AG08395 (cell line): ENCODE results near the gene SGCE.

ENCODE experiments used
- DNase-seq: peaks from one replicate; pipeline ENCODE4 v3.0.0; 2012; ENCODE audit warnings: mixed read lengths, low spot score

Gene SGCE

DNA sequence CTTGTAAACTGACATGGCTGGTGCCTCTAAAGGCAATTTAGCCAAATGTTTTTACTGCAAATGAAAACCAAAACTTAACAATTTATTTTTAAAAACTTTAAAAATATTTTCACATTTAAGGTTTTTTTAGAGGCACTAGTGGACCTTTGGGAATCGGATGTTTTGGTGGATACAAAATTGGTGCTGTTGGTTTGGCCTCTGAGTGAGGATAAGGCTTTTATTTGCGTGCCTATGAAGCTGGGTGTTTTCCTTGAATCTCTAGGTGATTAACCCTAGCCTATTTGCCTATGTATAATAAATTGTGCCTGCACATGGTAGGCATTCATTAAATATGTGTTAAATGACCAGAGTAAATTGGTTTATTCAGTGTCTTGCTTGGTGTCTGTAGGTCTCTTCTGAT, 2.9 kb upstream of the SGCE start:
- no peak for DNase-seq

DNA sequence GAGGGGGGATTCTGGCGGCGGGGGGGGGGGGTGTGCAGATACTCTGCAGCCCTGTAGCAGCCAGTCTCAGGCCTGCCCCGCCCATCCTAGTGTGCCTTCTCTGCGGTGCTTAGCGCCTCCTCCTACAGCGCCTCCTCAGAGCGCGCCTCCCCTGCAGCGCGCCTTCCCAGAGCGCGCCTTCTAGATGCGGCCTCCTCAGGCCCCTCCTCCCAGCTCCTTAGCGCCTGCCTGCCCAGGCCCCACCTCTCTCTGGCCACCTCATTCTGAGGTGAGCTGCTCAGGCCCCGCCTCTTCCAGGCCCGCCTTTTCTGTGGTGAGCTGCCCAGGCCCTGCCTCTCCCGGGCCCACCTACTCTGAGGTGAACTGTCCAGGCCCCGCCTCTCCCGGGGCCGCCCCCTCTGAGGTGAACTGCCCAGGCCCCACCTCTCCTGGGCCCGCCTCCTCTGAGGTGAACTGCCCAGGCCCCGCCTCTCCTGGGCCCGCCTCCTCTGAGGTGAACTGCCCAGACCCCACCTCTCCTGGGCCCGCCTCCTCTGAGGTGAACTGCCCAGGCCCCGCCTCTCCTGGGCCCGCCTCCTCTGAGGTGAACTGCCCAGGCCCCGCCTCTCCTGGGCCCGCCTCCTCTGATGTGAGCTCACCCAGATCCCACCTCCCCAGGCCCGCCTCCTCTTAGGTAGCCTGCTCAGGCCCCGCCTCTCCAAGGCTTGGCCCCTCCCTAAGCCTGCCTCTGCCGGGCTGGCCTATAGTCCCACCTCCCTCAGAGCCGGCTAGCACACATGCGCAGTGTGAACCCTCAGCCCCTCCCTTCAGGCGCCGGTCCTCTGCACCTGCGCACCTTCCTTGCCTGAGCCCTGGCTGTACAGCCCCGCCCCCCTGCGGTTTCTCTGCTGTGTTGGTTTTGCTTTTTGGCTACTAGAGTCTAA, 2.1 kb upstream of the SGCE start:
- peak; percentile 83 for DNase-seq

DNA sequence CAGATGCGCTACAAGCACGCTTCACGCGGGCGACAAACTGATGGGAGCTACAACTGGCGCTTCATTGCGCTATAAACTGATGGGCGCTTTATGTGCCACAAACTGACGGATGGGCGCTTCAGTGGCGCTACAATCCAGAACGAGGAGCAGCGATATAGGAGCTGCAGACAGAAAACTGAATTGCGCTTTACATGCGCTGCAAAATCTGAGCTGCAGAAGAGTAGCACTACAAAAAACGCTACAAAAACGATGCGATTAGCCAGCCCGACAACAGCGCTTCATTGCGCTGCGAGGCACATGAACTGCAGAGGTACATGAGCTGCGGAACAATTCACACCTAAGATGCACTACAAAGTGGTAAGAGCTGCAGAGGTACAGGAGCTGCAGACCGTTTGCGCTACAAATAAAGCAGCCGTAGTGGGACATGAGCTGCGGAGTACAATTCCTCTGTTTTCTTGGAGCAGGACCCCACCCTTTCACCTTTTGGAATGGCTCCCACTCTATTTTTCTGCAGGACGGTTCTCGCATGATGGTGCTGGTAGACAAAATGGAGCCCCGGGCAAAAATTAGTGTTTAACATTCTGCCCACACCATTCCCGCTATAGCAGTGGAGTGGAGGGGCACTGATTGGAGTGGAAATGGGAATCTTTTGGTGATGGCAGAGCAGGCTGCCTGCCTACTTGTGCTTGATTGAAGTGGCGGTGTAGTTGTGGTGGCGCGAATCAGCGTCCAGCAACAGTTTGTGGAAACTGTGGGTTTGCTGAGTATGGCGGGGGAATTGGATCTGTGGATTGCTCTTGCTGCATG, 1.2 kb upstream of the SGCE start:
- DNase-seq, result no peak

GRCh38 chr7:94656658-94656924, 658 bp upstream of the SGCE start:
- no peak for DNase-seq

DNA sequence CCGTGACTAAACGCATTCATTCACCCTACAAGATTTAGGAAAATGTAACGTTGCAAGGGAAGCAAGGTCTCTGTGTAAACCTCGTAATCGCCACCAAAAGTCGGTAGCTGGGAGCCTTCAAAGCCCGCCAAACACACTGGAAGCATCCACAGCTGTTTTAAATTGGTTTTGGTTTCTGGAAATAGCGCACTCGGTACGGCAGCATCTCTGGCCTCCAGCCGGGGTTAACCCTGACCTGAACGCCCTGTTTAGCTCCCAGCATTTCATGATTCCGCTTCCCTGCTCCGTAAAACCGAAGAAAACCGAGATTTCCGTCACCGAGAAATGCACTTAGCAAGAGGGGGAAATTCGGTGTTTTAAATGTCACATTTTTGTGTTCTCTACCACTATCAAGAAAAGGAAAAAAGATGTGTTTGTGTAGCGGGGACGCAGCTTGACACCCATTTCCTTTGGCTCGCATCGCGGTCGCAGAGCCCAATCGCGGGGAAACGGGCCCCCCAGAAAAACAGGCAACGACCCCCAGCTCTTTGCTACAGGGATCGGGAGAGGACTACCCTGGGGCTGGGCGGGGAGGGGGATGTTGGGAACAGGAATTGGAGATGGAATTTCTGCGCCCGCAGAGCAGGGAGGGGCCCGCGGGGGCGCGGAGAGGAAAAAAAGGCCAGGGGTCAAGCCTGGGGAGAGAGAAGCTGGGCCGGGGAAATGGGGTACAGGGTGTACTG, 646 bp downstream of the SGCE start:
- peak; percentile 38 for DNase-seq

DNA sequence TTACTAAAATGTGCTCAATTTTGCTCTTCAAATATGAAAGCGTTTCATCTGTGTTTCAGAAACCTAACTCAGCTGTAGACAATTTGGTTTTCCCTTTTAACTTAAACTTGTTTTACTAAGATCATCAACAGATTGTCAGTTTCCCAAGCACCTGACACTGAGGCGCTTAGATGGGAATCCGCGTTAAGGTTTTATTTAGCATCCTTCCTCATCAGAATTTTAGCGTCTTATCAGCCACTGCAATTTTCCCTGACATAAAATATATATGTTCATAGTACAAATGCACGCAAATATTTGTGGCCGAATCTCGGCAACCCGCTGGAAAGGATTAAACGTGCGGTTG, 1.2 kb downstream of the SGCE start:
- DNase-seq, result no peak

DNA sequence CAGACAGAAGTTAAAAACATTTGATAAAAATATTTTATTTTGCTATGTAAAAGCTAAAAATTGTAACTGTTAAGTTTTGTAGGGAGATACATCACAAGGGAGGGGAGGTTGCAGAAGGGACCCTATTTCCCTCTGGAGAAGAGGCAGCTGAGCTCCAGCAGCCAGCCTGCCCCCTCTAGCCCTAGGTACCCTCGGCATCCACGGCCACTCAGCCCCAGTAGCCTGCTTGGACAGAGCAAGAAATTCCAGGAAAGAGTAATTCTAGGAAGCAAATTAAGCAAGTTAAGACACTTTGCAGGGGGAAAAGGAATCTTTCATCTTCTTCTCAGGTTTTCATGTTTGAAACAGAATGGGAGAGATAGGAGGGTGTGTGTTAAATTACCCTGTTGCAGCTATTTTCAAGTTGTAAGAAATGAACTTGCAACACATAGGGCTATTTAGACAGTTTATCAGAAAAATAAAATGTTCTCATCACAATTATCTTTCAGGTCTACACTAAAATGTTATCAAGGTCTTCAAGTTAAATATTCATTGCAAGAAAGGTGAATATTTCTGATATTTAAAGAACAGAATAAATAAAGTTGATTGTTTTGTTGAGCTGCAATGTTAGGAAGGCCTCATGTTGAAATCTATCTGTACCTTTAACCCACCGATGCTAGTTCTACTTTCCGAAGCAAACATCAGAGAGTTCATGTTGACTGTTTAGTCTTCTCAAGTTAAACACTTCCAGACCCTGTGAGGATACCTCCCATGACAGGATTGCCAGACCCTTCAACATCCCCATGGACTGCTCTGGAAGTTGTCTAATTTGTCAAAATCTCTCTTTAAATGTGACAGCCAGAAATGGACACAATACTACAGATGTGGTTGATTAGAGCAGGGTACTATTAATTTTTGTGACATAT, 5.5 kb downstream of the SGCE start:
- no peak for DNase-seq

DNA sequence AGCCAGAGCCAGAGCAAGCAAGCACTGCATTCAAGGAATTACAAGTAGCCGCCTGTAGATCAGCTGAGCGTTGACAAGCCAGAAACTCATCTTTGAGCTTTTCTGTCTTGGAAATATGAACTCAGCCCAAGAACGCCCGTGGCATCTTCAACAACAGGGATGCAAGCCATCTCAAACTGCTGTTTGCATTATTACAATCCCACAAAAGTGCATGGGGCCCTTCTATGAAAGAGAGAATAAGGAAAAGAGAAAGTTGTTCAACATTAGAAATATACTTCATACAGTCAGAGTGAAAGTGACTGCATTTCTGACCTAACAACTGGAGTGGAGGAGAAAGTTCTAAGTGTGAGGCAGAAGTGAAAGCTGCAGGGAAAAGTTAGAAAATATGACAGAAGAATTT, 6.5 kb downstream of the SGCE start:
- DNase-seq, result no peak

- no peak for DNase-seq
Measured at GRCh38 chr7:94648731-94649130, 7.2 kb downstream of the SGCE start.

- no peak for DNase-seq
Measured at GRCh38 chr7:94647295-94647694, 8.6 kb downstream of the SGCE start.

DNA sequence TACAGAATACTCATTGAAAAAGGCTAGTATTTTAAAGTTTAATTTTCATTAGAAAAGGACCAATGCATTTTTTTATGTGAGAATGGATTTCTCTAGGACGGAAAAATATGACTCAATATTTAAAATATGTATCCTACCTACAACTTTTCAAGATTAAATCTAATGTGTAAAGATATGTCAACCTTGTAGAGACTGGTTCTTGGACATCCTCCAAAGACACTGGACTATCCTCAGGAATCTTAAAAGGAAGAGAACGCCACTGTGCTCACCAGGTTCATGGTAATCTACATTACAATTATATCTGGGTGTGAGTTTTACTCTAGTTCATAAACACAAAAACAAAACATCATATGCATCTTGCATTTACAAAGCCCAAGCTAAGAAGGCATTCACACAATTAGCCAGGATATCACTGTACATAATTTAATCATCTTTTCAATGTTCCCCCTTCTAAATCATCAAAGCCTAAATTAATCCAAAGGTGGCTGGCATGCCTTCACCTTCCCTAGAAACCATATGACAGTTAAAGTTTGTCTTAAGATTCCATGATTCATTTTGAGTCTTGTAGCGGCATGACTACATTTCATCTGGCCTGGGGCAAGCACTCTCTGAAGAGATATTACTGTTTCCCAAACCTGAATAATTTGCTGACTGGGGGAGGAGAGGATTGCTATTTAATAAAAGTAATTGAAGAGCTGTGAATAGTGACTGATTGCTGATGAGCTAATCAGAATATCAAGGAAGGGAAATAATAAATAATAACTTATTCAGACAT, 12.0 kb downstream of the SGCE start:
- DNase-seq, result no peak

DNA sequence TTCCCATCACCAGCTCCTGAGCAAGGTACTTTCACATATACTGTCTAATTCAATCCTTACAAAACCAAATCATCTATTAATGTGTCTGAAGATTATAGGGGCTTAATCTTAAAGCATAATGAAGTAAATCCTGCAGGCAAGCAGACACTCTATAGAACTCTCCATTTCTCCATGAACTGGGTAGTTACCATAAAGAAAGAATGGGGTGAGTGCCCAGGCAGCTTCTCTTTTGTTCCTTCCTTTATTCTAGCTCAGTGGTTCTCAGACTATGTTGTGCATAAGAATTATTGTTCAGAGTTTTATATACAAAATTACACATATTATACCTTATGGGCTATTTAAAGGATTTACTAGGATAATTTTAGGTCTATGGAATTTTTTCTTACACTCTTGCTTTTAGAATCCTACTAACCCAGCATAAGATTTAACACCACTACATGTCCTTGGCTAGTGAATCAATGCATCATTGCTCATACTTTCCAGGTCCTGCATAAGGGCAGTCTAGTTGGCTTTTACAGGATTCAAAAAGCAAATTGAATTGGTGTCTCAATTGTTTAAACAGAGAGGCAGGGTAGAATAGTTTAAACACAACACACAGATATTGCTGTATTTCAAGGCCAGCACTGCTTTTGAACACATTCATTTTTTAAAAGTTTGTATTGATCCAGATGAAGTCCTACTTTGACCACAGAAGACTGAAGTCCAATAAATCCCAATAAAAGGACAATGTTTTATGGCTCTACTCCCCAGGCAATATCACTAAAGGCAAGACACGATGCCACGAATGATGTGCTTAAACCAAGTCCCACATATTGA, 12.9 kb downstream of the SGCE start:
- no peak for DNase-seq

GRCh38 chr7:94639384-94639783, 16.5 kb downstream of the SGCE start:
- no peak for DNase-seq

DNA sequence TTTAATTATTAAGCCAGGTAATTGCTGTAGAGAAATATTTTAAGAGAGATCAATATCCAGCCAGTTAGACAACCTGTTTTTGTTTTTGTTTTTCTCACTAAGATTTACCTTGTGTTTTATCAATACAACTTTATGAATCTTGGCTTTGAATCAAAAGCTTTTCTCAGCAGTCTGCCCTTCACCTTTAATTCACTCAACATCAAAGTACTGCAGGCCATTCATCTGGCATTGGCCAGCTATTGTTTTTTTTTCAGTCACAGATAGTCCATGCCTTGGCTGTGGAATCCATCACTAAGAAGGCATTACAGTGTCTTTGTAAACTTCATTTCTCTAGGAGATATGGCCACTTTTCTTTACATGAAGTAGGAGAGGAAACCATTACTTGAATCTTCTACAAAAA, 20.2 kb downstream of the SGCE start:
- no peak for DNase-seq

DNA sequence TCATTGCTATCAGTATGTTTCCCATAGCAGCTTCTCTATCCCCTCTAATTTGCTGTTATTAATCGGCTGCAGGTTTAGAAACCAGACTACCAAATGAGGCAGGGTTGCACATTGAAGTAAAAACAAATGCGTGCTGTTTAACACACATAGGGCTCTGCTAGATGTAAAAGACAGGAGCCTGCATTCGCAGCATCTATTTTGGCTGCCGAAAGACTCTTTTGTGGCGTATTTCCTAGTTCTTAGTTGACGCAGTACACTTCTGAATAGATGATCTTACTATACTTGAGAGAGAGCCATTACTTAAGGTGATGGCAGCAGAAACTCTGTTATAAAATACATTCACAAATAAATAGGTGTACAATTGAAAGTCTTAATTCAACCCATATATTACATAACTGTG, 21.4 kb downstream of the SGCE start:
- no peak for DNase-seq

GRCh38 chr7:94633687-94634086, 22.2 kb downstream of the SGCE start:
- DNase-seq, result no peak

DNA sequence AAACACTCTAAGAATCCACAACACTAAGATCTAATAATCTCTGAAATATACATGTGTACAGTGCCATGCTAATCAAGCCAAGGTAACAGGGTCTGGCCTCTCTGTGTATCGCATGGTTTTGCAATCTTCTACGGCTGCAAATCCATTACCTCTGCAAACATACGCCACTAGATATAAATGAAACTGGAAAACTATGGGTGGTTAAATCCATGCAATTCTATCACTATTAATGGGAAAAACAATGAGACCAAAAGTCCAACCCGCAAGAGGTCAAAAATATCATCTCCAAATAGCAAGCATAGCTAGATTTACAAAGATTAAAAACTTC, 23.0 kb downstream of the SGCE start:
- no peak for DNase-seq

DNA sequence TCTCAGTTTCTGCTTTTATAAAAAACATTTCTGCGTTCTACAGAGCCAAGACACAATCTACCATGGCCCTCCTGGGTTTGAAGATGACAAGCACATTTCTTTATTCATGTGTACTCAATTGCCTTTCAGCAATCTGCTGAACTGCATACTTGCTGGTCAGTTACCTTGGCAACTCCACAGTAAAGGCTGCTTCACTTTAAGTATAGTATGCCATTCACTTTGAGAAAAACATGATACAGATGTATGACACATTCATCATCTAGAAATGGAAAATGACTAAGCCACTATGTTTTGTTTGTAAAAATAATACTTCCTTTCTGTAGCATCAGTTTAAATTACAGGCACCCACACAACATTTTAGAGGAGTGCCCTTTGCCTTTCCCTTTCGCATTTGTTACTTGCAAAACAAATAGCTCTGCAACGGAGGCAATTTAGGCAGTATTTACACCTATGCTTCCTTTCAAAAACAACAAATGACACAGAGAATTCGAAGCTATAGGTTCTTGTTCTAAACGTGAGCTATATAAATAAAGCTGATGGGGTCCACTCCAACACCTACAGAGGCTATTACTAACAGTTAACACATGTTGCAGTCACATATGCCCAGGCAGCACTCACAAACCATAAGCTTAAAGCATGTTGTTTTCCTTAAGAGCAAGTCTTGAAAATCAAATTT, 23.5 kb downstream of the SGCE start:
- peak; percentile 42 for DNase-seq

DNA sequence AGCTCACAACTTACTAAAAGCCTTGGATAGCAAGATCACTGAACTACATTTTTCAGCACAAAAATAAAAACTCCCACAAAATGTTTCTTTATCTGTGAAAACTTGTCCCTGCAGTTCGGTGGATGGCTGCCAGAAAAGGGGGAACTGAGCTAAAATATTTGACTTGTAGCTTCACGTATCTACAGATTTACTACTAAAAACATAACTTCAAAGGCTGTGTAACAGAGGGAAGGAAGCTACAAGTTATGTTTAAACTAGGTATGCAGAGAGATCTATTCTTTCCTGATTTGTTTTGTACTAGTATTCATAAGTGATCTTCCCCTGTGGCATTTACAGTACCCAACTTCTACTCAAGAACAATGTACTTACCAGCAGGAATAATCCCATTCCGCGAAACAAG, 25.1 kb downstream of the SGCE start:
- DNase-seq, result no peak

DNA sequence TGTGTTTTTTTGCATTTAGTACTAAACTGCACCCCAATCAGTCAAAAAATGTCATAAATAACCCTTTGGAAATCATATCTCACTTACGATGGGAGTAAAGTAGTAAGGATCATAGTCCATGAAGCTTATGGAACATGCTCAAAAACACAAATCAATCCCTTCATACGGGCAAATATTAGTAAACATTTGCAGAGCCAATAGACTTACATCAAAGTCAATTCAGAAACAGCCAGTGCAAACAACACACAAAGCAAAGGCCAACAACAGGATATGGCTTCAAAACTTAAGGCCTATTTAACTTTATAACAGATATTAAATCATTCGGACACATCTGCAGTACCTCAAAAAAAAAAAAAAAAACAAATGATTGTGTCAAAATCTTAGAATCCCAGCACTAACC, 32.1 kb downstream of the SGCE start:
- DNase-seq, result no peak
